NCI-H2227 (cell line): ENCODE data around the gene JADE2.

Experiments
- DNase-seq: peaks from one replicate; lab custom pipeline; 2025; ENCODE audit not compliant: unreplicated experiment; lab: John Stamatoyannopoulos, UW

The JADE2 gene

DNA sequence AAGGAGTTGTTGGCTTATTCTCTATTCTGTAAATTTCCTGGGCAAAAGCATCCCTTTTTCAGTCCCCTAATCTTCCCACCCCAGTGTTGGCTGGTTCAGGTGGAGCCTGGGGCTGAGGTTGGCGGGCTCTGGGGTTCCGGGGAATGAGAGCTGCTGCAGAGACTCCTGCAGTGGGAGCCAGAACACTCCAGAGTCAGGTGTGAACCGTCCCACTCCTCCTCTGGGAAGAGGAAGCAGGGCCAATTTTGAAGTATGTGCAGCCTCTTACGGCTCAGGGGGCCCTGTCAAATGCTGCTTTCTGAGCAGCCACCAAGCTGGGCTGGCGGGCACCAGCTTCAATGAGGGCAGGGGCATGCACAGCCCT, 42.8 kb downstream of the JADE2 start:
- DNase-seq = no peak

DNA sequence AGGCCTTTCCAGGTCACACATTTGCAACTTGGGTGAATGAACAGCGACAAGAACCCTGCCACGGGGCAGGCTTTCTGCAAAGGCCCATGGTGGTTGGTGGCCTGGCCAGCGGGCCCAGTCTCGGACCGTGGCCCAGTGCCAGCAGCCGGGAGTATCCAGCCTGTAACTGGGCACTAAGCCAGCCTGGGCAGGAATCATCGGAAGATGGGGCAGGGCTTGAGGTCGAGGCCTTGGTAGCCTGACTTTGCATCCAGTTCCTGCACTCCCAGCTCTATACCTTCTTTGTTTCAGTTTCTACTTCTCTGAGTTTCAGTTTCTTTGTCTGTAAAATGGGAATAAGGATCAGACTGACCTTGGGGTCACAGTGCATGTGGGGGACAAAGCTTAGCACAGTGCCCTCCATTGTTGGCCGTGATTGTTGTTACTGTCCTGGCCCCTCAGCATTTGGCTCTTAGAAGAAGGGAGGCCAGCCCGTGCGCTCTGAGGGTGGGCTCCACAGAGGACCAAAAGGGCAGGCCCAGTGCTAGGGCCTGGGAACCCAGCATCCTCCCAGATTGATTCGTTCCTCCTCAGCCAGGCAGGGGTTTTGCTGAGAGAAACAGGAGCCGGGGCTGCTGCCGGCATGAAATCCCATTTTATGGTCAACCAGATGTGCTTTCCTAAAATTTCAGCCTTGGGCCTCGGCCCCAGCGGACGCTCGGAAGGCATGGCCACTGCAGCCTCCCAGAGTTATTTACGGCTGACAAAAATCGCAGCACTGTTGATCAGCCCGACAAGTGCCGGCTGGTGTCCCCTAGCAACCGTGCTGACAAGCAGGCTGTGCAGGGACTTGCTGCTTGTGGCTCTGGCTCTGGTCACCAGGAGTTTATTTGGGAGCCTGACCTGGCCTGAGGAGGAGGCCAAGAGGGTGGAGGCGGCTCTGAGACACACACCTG, 43.6 kb downstream of the JADE2 start:
- no peak for DNase-seq

DNA sequence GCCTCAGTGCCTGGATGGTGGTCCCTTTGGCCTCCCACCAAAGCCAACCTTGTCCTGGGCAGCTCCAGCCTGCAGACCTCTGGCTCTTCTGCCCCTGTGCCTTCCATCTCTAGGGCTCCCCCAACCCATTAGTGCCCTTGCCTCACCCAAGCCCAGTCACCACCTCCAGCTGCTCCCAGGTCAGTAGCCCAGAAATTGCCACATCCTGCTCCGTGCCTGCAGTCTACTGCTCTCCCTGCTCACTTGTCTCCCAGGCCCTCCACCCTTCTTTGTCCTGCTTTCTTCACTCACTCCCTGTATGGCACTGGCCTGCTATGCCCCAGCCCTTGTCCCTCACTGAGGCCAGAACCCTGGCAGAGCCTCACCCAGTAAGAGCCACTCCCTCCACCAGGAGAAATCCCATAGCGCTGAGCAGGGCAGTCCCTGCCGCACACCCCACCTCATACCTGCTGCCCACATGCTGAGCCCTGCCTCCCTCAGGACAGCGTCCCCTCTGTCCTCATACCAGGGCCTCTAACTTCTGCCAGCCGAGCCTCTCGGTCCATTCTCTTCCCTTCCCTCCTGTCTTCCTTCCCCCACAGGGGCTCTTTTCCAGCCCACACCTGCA, 44.4 kb downstream of the JADE2 start:
- no peak for DNase-seq

DNA sequence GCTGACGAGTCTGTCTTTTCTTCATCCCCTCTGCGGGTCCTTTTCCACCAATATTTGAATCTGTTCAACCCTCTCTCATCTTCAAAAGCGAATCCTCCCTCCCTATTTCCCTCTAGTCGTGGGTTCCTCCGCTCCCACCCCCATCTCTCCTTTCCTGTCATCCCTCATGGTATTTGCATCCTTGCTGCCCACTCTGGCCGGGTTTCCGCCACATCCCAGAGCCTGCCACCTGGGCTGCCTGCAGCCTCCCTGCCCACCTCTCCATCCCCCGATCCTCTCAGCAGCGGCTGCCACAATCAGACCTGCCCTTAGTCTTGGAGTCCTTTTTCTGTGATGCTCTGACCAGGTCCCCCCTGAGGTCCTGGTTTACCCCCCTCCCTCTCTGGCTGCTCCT, 44.9 kb downstream of the JADE2 start:
- DNase-seq = no peak

DNA sequence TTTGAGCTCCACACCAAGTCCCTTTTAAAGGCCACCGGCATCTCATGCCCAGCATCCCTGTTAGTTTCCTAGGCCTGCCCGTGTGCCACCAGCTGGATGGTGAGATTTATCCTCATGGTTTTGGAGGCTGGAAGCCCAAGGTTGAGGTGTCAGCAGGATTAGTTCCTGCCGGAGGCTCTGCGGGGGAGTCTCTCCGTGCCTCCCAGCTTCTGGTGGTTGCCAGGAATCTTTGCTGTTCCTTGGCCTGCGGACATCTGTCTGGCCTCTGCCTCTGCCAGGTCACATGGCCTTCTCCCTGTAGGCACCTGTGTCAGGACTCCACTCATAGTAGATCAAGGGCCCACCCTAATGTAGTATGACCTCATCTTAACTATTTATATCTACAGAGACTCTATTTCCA, 45.4 kb downstream of the JADE2 start:
- no peak for DNase-seq

DNA sequence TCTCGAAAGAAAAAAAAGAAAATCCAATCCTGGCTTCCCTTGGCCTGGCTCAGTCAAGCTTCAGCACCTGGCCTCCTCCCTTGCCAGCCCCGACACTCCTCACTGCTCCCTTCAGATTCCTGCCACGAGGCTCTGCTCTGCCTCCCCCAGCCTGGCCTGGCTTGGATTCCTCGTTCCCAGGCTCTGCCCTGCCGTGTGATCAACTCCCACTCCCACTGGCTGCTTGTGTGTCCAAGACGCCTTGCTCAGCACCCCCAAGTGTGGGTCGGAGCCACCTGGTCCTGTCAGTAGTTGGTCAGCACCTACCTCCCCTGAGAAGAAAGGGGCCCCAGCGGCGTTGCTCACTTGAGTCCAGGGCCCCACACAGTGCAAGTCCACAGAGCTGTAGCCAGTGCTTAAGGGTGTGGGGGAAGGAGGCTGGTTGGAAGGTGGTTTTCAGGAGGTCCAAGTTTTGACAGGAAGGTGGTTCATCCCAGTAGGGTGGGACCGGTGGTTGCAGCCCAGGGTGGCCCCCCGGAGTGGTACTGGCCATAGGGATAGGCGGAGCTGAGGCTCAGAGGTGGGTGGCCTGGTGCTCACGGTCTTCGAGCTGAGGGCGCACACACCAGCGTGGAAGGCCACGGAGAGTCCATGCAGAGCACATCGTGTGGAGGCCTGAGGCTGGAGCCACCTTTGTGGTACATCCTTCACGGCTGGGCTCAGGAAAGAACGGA, 46.4 kb downstream of the JADE2 start:
- DNase-seq = no peak

DNA sequence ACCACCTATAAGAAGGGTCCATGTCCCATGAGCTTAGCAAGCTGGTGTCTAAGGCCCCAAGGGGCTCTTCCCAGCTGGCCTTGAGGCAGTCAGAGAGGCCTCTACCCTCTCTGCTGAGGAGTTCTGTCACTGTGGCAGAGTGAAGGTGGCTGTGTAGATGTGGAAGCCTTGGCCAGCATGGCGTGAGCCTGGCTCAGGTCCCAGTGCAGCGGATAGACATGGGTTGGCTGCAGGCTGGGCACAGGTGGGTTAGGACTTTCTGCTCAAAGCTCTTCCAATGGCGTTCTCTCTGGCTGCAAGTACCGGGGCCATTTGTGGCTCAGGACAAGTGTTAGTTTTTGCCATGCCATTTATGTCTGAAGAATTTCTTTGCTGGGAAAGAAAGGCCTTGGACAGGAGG, 47.3 kb downstream of the JADE2 start:
- DNase-seq = no peak

DNA sequence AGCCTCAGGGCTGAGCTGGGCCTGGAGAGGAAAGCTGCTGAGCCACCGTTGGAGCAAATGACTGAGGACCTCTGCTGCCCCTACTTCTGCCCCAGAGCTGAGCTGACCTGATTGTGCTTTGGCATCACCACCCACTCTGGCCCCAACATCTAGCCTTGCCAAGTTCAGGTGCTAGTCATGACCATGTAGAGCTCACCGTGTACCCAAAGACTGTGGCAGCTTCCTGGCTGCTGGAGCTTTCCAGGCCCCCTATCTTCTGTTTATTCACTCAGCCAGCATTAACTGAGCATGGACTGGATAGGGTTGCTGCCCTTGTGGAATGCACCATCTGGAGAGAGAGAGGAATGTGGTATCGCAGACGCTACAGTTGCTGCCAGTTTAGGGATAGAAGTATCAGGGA, 49.1 kb downstream of the JADE2 start:
- DNase-seq = no peak

DNA sequence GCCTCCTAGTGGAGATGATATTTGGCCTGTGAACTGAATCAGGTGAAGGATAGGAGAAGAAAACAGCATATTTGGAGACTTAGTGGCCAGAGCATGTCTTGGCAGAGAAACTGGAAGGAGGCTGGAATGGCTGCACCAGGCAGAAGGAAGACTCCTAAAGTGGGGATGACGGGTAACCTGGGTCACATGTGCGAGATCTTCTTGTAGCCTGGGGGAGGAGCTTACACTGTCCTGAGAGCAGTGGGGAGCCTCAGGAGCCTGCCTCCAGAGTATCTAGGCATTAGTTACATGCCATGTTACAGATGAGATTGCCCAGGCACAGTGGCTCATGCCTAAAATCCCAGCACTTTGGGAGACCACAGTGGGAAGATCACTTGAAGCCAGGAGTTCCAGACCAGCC, 49.8 kb downstream of the JADE2 start:
- no peak for DNase-seq

DNA sequence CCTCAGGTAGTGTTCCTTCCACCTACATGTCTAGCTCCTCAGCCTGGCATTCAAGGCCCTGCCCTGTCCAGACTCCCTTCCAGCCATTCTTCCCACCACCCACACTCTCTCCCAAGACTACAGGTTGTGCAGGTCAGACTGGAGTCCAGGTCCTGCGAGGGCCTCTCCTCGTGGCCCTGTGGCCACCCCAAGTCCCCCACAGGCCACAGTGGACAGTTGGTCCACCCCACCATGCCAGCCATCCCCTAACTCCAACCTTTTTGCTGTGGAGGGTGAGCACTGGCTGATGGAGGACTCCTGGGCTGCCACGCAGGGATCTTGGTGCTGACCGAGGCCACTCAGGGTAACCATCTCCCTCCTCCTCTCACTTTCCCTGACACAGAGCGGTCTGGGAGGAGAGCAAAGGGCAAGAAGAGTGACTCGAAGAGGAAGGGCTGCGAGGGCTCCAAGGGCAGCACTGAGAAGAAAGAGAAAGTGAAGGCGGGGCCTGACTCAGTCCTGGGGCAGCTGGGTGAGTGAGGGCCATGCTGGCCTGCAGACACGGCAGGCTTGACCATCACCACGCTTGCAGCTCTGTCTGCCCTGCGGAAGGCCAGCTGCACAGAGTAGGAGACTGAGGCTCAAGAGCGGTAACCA, 51.0 kb downstream of the JADE2 start:
- no peak for DNase-seq

DNA sequence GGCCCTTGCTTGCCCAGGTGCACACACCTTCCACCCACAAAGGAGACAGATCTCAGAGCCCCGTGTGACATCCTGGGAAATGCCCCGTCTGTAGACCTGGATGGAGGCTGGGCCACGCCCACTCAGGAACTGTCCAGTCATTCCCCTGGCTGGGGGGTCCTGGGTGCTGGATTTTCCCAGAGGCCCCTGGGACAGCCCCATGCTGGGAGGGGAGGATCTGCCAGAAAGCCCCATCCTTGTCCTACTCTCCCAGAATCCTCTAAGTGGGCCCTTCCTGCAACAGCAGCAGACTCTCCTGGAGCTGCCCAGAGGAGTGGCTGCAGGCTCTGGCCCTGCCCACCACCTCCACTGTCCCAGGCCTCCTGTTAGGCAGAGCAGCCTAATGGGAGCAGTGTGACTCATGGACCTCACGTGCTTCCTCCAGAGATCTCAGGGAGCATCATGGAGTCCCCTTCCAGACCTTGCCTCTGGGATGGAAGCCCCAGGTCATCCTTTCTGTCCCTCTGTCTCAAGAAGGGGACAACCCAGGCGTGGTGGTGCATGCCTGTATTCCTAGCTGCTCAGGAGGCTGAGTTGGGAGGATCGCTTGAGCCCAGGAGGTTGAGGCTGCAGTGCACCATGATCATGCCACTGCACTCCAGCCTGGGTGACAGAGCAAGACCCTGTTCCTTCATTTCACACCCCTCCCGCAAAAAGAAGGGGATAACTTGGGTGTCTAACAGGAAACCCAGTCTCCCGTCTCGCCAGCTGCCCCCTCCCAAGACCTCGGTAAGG, 51.7 kb downstream of the JADE2 start:
- no peak for DNase-seq

DNA sequence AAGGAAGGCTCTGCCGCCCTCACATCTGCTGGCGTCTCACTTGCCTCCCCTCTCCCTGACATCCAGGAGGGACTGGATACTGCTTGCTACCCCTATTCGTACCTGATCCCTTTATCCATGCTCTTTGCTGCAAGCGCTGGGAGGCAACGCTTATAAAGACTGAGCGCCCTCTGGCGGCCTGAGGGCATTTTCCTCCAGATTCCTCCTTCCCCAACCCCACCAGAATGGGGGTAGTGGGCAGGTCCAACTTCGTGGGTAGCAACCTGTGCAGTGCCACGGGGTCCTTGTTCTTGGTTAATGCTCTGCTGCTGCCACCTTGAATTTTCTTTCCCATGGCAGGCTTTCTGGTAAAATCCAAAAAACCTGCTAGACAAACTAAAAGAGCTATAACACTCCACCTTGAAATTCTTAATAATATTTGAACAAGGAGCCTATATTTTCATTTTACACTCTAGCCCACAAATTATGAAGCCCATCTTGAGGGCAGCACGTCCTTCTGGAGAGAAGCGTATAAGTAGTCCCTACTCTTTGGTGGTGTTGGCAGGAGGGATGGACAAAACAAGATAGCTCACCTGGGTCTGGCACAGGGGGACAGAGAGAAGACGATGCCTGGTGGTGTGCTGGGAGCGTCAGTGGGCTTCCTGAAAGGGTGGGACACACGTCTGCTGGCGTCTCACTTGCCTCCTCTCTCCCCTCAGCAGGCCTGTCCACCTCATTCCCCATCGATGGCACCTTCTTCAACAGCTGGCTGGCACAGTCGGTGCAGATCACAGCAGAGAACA, 52.5 kb downstream of the JADE2 start:
- DNase-seq = peak; percentile 78

DNA sequence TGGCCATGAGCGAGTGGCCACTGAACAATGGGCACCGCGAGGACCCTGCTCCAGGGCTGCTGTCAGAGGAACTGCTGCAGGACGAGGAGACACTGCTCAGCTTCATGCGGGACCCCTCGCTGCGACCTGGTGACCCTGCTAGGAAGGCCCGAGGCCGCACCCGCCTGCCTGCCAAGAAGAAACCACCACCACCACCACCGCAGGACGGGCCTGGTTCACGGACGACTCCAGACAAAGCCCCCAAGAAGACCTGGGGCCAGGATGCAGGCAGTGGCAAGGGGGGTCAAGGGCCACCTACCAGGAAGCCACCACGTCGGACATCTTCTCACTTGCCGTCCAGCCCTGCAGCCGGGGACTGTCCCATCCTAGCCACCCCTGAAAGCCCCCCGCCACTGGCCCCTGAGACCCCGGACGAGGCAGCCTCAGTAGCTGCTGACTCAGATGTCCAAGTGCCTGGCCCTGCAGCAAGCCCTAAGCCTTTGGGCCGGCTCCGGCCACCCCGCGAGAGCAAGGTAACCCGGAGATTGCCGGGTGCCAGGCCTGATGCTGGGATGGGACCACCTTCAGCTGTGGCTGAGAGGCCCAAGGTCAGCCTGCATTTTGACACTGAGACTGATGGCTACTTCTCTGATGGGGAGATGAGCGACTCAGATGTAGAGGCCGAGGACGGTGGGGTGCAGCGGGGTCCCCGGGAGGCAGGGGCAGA, 53.3 kb downstream of the JADE2 start:
- DNase-seq = no peak

DNA sequence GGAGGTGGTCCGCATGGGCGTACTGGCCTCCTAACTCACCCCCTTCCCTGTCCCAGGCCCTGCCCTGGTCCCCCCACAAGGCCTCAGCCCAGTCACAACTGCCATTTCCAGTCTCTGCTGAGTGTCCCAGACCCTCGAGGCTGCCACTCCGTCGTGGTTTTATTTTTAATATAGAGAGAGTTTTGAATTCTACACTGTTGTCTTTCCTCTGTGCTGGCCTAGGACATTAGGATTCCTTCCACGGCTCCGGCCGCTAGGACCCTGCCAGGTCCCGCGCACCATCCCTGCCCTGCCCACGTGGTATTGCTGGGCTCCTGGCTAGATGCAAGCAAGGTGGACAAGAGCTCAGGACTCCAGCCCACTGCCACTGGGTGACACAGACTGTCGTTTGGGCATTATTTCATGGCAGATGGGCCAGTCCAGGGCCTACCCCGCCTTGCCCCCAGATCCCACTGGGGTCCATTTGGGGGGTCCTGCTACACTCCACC, 53.9 kb downstream of the JADE2 start:
- no peak for DNase-seq

DNA sequence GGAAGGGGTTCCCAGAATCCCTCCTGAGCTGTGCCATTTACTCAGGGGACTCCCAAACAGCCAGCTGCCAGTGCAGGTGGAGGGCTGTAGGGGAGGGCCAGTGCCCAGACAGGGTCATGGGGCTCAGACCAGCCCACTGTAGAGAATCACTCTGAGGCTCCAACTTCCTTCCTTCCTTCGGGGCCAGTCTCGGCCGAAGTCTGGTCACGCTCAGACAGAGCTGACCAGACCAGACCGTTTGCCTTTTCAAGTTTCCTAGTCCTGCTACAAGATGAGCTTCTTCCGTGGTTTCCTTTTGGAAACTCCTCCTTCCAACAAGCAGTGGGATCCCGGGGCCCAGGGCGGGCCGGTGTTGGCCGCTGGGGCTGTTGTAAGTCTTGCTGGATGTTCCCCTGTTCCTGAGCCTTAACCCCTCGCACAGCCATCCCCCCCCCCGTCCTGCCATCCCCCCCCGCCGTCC, 54.6 kb downstream of the JADE2 start:
- no peak for DNase-seq

DNA sequence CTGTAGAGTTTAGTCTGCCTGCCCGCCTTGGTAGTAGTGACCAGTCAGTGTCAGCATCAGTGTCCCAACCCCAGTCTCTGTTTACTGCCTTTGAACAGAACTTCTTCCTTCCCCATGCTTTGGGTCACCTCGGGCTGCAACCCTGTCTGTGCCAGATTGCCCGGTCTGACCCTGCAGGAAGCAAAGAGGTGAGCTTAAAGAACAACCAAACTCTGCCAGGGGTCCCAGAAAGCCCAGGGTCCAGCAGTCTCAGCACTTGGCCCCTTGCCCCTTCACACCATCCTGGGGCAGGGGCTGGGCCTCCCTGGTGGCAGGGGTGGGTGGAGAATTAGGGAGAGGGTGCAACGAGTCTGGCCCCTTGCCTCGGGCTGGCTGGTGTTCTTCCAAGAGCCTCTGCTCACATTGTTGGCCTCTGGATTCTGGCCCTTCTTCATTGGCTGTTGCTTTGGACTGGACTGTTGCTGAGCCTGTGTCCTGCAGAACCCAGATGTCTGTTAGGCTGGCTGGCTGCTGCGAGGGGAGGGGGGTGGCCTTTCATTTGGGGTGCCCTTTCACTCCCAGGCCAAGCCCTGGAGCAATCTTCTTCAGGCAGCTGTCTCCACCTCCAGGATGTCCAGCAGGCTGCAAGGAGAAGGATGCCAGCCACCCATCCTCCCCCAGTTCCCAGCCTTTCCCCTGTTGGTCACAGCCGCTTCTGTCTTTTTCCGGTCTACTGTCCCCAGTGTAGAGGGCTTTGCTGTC, 55.9 kb downstream of the JADE2 start:
- no peak for DNase-seq

DNA sequence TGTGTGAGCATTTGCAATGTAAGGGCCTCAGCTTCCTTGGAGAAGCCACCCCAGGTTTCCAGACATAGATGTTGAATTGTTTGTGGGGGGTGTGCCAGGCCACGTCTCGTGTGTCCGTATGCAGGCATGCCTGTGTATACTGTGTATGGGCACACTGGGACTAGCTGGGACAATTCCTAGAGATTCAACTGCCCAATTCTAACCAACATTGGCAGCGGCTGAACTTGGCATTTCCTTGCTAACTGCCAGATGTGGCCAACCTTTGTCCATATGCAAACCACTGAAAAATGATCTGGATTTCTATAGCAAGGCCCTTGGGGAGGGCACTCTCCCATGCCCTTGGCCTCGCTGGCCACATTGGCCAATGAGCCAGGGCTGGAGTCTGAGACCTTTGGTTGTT, 56.8 kb downstream of the JADE2 start:
- no peak for DNase-seq

DNA sequence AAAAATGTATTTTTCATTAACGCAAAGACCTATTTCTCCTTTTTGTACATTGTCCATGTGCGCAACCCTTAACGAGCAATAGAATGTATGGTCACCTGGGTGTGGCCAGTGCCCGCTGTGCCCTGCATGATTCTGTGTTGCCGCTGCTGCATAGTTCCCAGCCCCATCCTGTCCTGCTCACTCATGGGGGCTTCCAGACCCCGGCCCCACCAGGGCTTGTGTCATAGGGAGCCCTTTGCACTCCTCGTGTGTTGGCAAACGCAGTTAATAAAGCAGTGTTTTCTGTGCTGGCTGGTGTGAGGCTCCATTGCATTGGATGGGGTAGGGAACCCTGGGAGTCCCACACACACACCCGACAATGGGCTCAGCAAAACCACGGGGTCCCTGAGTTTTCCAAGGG, 57.5 kb downstream of the JADE2 start:
- DNase-seq = no peak

DNA sequence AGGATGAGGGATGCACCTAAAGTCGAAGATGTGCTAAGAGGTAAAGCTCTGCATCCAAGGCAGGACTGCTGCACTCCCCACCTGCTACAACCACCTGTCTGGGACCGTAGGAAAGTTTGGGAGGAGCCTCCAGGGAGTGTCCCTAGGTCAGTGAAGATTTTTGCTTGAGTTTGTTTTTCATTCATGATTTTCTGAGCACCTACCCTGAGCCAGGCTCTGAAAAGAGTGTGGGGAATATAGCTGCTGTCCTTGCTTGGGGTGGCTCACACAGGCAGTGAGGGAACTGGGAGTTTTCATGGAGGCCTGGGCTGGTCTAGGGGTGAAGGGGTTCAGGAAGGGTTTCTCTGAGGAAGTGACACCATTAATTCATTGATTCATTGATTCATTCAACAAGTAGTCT, 58.3 kb downstream of the JADE2 start:
- no peak for DNase-seq
